Loucy (cell line): Measurements from ENCODE around the gene DNAH8.

ENCODE experiments used
- H2AFZ ChIP-seq: fragments of 200-600 bp; sonication (generic); 2 replicates; pipeline ENCODE4 v1.6.0; 2016; ENCODE audit warnings: antibody characterized with exemption, mild to moderate bottlenecking, low read length, moderate library complexity
- H3F3A ChIP-seq: fragments of 200-600 bp; 2 replicates; pipeline ENCODE4 v1.6.0; 2016; ENCODE audit warnings: antibody characterized with exemption, low read depth, mild to moderate bottlenecking
- H3K27me3 ChIP-seq: fragments of 200-600 bp; sonication (generic); 2 replicates; pipeline ENCODE4 v1.6.1; 2014; ENCODE audit warnings: low read length, mild to moderate bottlenecking; ENCODE audit not compliant: insufficient read depth, poor library complexity, severe bottlenecking
- H3K36me3 ChIP-seq: fragments of 200-600 bp; sonication (generic); 2 replicates; pipeline ENCODE4 v1.6.1; 2016; ENCODE audit warnings: low read length; ENCODE audit not compliant: insufficient read depth
- H3K4me1 ChIP-seq: fragments of 200-600 bp; sonication (generic); 2 replicates; pipeline ENCODE4 v1.5.1; 2014; ENCODE audit warnings: low read length, mild to moderate bottlenecking; ENCODE audit not compliant: insufficient read depth, poor library complexity, severe bottlenecking
- H3K4me2 ChIP-seq: fragments of 200-600 bp; sonication (generic); 2 replicates; pipeline ENCODE4 v1.6.0; 2014; ENCODE audit warnings: antibody characterized with exemption, low read length, low read depth, mild to moderate bottlenecking; ENCODE audit not compliant: poor library complexity, severe bottlenecking
- H3K4me3 ChIP-seq: fragments of 200-600 bp; sonication (generic); 2 replicates; pipeline ENCODE4 v1.5.1; 2014; ENCODE audit warnings: low read length, mild to moderate bottlenecking, mixed read lengths; ENCODE audit not compliant: poor library complexity, severe bottlenecking
- H3K79me2 ChIP-seq: fragments of 200-600 bp; sonication (generic); 2 replicates; pipeline ENCODE4 v1.6.1; 2014; ENCODE audit warnings: low read length; ENCODE audit not compliant: insufficient read depth
- H3K9ac ChIP-seq: fragments of 200-600 bp; sonication (generic); 2 replicates; pipeline ENCODE4 v1.6.0; 2014; ENCODE audit warnings: mild to moderate bottlenecking, low read depth, low read length, moderate library complexity; ENCODE audit not compliant: poor library complexity, severe bottlenecking
- H3K9me2 ChIP-seq: fragments of 200-600 bp; sonication (generic); replicated peaks from 2 replicates; pipeline ENCODE4 v1.6.1; 2016; ENCODE audit warnings: low read depth, low read length, mixed read lengths
- H3K9me3 ChIP-seq: fragments of 200-600 bp; sonication (generic); 2 replicates; pipeline ENCODE4 v1.6.1; 2014; ENCODE audit warnings: mild to moderate bottlenecking, antibody characterized with exemption, low read length, low read depth; ENCODE audit not compliant: insufficient read depth
- H4K20me1 ChIP-seq: fragments of 200-600 bp; sonication (generic); 2 replicates; pipeline ENCODE4 v1.6.0; 2014; ENCODE audit warnings: antibody characterized with exemption, low read length, mild to moderate bottlenecking; ENCODE audit not compliant: insufficient read depth, poor library complexity, severe bottlenecking
- CTCF ChIP-seq: fragments of 200-600 bp; sonication (generic); conservative IDR thresholded peaks from 2 replicates; pipeline ENCODE4 v1.5.1; 2014; ENCODE audit warnings: mild to moderate bottlenecking, antibody characterized with exemption, low read length
- EZH2phosphoT487 ChIP-seq: fragments of 200-600 bp; IDR thresholded peaks from 2 replicates; pipeline ENCODE4 v1.6.1; 2018; ENCODE audit warnings: antibody characterized with exemption, mild to moderate bottlenecking, moderate library complexity, borderline replicate concordance

The DNAH8 gene

GRCh38 chr6:38837101-38837500 is 122.0 kb downstream of the DNAH8 start:
- TF ChIP-seq EZH2phosphoT487: no peak
- no peak for TF ChIP-seq CTCF
- Histone ChIP-seq H3K27me3 (no peaks in the 10 kb centered on the region), H3K9ac (no peak overlapping the region), H3K4me3 (no peak overlapping the region), H4K20me1 (no peaks in the 10 kb centered on the region), H3K79me2 (no peaks in the 10 kb centered on the region), H3K9me2 (no peaks in the 10 kb centered on the region), H3K9me3 (no peaks in the 10 kb centered on the region), H3K36me3 (no peaks in the 10 kb centered on the region), H3K4me1 (no peaks in the 10 kb centered on the region), H3F3A (no peaks in the 10 kb centered on the region), H2AFZ (no peak overlapping the region), H3K4me2 (no peak overlapping the region)

GRCh38 chr6:38843798-38844197 is 128.7 kb downstream of the DNAH8 start:
- Histone ChIP-seq H2AFZ (no peak overlapping the region), H4K20me1 (no peaks in the 10 kb centered on the region), H3K36me3 (no peaks in the 10 kb centered on the region), H3K79me2 (no peaks in the 10 kb centered on the region), H3K27me3 (no peaks in the 10 kb centered on the region), H3K4me3 (no peak overlapping the region), H3K9me2 (no peaks in the 10 kb centered on the region), H3K9ac (no peak overlapping the region), H3K9me3 (no peaks in the 10 kb centered on the region), H3F3A (no peaks in the 10 kb centered on the region), H3K4me2 (no peak overlapping the region), H3K4me1 (no peaks in the 10 kb centered on the region)
- no peak; the same call in 1 of the 2 replicates for TF ChIP-seq CTCF
- no peak for TF ChIP-seq EZH2phosphoT487

GRCh38 chr6:38845931-38846330 is 130.8 kb downstream of the DNAH8 start:
- H3F3A ChIP-seq: no peaks in the 10 kb centered on the region
- no peaks in the 10 kb centered on the region for H3K4me1 ChIP-seq
- no peak overlapping the region for H3K4me2 ChIP-seq
- H3K36me3 ChIP-seq: no peaks in the 10 kb centered on the region
- H3K4me3 ChIP-seq: no peak overlapping the region
- H4K20me1 ChIP-seq: no peaks in the 10 kb centered on the region
- H3K79me2 ChIP-seq: no peaks in the 10 kb centered on the region
- no peak overlapping the region for H3K9ac ChIP-seq
- no peaks in the 10 kb centered on the region for H3K9me3 ChIP-seq
- H3K27me3 ChIP-seq: no peaks in the 10 kb centered on the region
- no peaks in the 10 kb centered on the region for H3K9me2 ChIP-seq
- TF ChIP-seq EZH2phosphoT487: no peak
- TF ChIP-seq CTCF: no peak
- no peak overlapping the region for H2AFZ ChIP-seq
